ENCODE results near the gene PAK3. TPM values are rescaled to one million over a fixed set of nuclear protein-coding genes. Genes with fewer than 3 reads are reported as not detected.

Gene PAK3
- total RNA-seq, 1 experiment from 2014 or later = not detected

- ATAC-seq = no peak
- TF ChIP-seq REST (IDR thresholded peaks at IDR 0.05; ENCODE audit: low read depth) (no peak), SP1 (IDR thresholded peaks at IDR 0.05; ENCODE audit: low read depth) (no peak), POLR2AphosphoS5 (IDR thresholded peaks at IDR 0.05; ENCODE audit: low read depth, low read length) (no peak), CBX3 (IDR thresholded peaks at IDR 0.05; ENCODE audit: low read depth) (no peak), EZH2 (IDR thresholded peaks at IDR 0.05) (no peak), RAD21 (IDR thresholded peaks at IDR 0.05; ENCODE audit: low read depth) (no peak), ATF3 (IDR thresholded peaks at IDR 0.05) (no peak), EGR1 (IDR thresholded peaks at IDR 0.05; ENCODE audit: low read depth) (no peak), YY1 (IDR thresholded peaks at IDR 0.05; ENCODE audit: extremely low read depth, insufficient replicate concordance, low read depth, low read length) (no peak), JUND (IDR thresholded peaks at IDR 0.05) (no peak), POLR2A (IDR thresholded peaks at IDR 0.05; ENCODE audit: borderline replicate concordance, extremely low read depth, insufficient read depth, insufficient read length) (no peak), CEBPB (IDR thresholded peaks at IDR 0.05; ENCODE audit: low read depth) (no peak)
These were observed 169.5 kb downstream of the PAK3 start for GRCh38 chrX:111265486-111265885.

More at GRCh38 chrX:111265486-111265885, 169.5 kb downstream of the PAK3 start:
- H3K36me3 ChIP-seq (ENCODE audit: control insufficient read depth in 1 of 2, insufficient read depth in 2 of 2, low read length in 2 of 2) = no peaks in the 10 kb centered on the region
- CTCF ChIA-PET = no interaction called here
- intact Hi-C loops (cut with micrococcal nuclease) = no loop called here
- H3K27me3 ChIP-seq (ENCODE audit: insufficient read depth, low read length) = 0 out of 2 replicates have a peak, but pooled peaks cover 24% of the 10 kb centered on the region
- no peaks in the 10 kb centered on the region for H3K79me2 ChIP-seq (ENCODE audit: insufficient read depth, low read length)
- no peak overlapping the region for H2AFZ ChIP-seq (ENCODE audit: low read depth, low read length, poor library complexity, severe bottlenecking)
- H3K4me2 ChIP-seq (ENCODE audit: low read length) = no peak overlapping the region
- BruUV-seq (replicated peaks) = no TSS peak
- H3K4me1 ChIP-seq (ENCODE audit: control insufficient read depth in 1 of 2, insufficient read depth in 2 of 2, low read length in 2 of 2) = no peaks in the 10 kb centered on the region
- RAD21 ChIA-PET (ENCODE audit: low non-redundant PET in 1 of 2, low total read pairs in 2 of 2, uncharacterized antibody in 2 of 2, unreplicated experiment in 2 of 2) = no interaction called here
- H4K20me1 ChIP-seq (ENCODE audit: insufficient read depth) = no peaks in the 10 kb centered on the region
- no peak overlapping the region for H3K4me3 ChIP-seq (replicated peaks in 1 of 2; ENCODE audit: low read depth in 1 of 2, low read length in 2 of 2)
- H3K9me2 ChIP-seq (ENCODE audit: insufficient read depth) = no peaks in the 10 kb centered on the region
- H3K9me3 ChIP-seq (ENCODE audit: control insufficient read depth in 1 of 2, insufficient read depth in 1 of 2, low read depth in 1 of 2, low read length in 2 of 2) = no peaks in the 10 kb centered on the region
- POLR2A ChIA-PET = no interaction called here
- no peak for DNase-seq (ENCODE audit: low read depth, low spot score)
- H3K9ac ChIP-seq (ENCODE audit: low read length) = no peak overlapping the region
- H3K27ac ChIP-seq (ENCODE audit: low read depth, low read length) = no peak overlapping the region
